GM10266 (cell line): ENCODE measurements around the gene AOPEP.

ENCODE experiments used
- DNase-seq: peaks from one replicate; pipeline ENCODE4 v3.0.0; 2012; ENCODE audit errors: extremely low spot score
- CTCF ChIP-seq: IDR thresholded peaks from 2 replicates; pipeline ENCODE4 v1.5.1; 2012; ENCODE audit warnings: mild to moderate bottlenecking, low read depth; ENCODE audit not compliant: control insufficient read depth, insufficient read depth; ENCODE audit errors: missing control alignments

The AOPEP gene

GRCh38 chr9:94801681-94802080, 75.2 kb downstream of the AOPEP start:
- TF ChIP-seq CTCF, result no peak
- no peak for DNase-seq

- DNase-seq, result no peak
- TF ChIP-seq CTCF, result no peak
Measured at GRCh38 chr9:94802251-94802650, 75.8 kb downstream of the AOPEP start.

GRCh38 chr9:94802793-94803192, 76.3 kb downstream of the AOPEP start:
- TF ChIP-seq CTCF, result no peak
- DNase-seq, result peak; percentile 59

GRCh38 chr9:94804316-94804715, 77.8 kb downstream of the AOPEP start:
- TF ChIP-seq CTCF, result no peak
- DNase-seq, result no peak

- DNase-seq, result no peak
- no peak for TF ChIP-seq CTCF
Measured at GRCh38 chr9:94805051-94805489, 78.6 kb downstream of the AOPEP start.

- TF ChIP-seq CTCF, result no peak
- no peak for DNase-seq
Measured at GRCh38 chr9:94805585-94805984, 79.1 kb downstream of the AOPEP start.

GRCh38 chr9:94806307-94806893, 79.9 kb downstream of the AOPEP start:
- no peak for DNase-seq
- TF ChIP-seq CTCF, result no peak
